ENCODE data around the gene TAB2. TPM values are rescaled to one million over a fixed set of nuclear protein-coding genes. Genes with fewer than 3 reads are reported as not detected.

The TAB2 gene
- total and polyA plus RNA-seq, 9 of the 15 experiments (the other 6 are each of a cell fraction or from before 2014, with no cell fraction given): 9.1 to 38.3 (median 18.6) TPM

DNA sequence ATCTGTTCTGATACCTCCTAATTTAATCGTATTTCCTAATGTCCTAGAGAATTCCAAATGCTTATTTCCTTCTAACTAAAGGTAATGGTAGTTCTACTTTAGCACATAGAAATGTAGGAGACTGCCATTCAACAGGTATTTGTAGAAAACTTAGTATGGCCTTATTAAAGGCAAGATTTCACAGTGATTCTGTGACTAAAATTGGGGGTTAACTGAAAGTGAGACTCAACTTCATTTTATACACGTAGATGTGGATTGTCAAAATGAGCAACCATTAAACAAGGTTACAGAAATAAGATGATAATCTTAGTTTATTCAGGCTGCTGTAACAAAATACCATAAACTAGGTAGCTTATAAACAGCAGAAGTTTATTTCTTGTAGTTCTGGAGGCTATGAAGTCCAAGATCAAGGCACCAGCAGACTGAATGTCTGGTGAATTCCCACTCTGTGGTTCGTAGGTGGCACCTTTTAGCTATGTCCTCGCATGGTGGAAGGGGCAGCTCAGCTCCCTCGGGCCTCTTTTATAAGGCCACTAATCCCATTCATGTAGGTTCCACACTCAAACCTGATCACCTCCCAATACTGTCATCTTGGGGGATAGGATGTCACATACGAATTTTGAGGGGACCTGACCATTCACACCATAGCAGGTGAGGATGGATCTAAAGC is 38.7 kb downstream of the TAB2 start:
- TF ChIP-seq, protein P1, sequence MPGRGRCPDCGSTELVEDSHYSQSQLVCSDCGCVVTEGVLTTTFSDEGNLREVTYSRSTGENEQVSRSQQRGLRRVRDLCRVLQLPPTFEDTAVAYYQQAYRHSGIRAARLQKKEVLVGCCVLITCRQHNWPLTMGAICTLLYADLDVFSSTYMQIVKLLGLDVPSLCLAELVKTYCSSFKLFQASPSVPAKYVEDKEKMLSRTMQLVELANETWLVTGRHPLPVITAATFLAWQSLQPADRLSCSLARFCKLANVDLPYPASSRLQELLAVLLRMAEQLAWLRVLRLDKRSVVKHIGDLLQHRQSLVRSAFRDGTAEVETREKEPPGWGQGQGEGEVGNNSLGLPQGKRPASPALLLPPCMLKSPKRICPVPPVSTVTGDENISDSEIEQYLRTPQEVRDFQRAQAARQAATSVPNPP (IDR thresholded peaks at IDR 0.05; ENCODE audit: borderline replicate concordance, insufficient read depth, insufficient read length): no peak
- no peak for TF ChIP-seq FOXP1 (CRISPR knock-in tag; IDR thresholded peaks at IDR 0.05)
- no peak for TF ChIP-seq ERF (CRISPR knock-in tag; IDR thresholded peaks at IDR 0.05)
- TF ChIP-seq MED1 (CRISPR knock-in tag; IDR thresholded peaks at IDR 0.05; ENCODE audit: borderline replicate concordance): no peak
- TF ChIP-seq MCM3 (IDR thresholded peaks at IDR 0.05): no peak
- peaks cover 6 to 16% of the 10 kb centered on the region in 2 experiments; a peak in 4 of 5 replicates for H3K4me1 ChIP-seq (replicated peaks in 1 of 2; ENCODE audit: control insufficient read depth in 2 of 2, insufficient read depth in 2 of 2, low read length in 2 of 2)
- in situ Hi-C loops (cut with MboI): no loop called here
- 64% methylated on average over 6 of the region's 6 CpGs for WGBS (ENCODE audit: insufficient coverage, low coverage, missing lambda C conversion rate)
- ATAC-seq (no peak), DNase-seq (ENCODE audit: extremely low read depth in 1 of 4, low spot score in 3 of 4) (no peak), FAIRE-seq (no peak)
- H3K4me3 ChIP-seq: no peak overlapping the region
- POLR2A ChIA-PET: no interaction called here
- H4K20me1 ChIP-seq (replicated peaks; ENCODE audit: control insufficient read depth, insufficient read depth, low read length): 0 out of 2 replicates have a peak, but pooled peaks cover 6% of the 10 kb centered on the region
- no peak overlapping the region for H3K4me2 ChIP-seq (ENCODE audit: insufficient read depth, low read length)
- intact Hi-C loops (cut with micrococcal nuclease): loop anchor here (5.0 kb wide), 1 partner anchor 34 kb away; no protein-coding TSS in a partner anchor
- no TSS peak for BruUV-seq (replicated peaks)
- no peak overlapping the region for H2AFZ ChIP-seq (ENCODE audit: low read depth, low read length)
- H3K79me2 ChIP-seq (ENCODE audit: control insufficient read depth, insufficient read depth, low read length): peaks cover 65% of the 10 kb centered on the region
- H3K9me3 ChIP-seq (replicated peaks; ENCODE audit: control insufficient read depth, insufficient read depth, low read depth, low read length): no peaks in the 10 kb centered on the region
- no peak overlapping the region for H3K9ac ChIP-seq (ENCODE audit: insufficient read depth in 1 of 2, low read depth in 2 of 2, low read length in 2 of 2)
- no peaks in the 10 kb centered on the region for H3K9me1 ChIP-seq (ENCODE audit: control insufficient read depth, insufficient read depth, low read length)
- no peaks in the 10 kb centered on the region for H3K27me3 ChIP-seq (ENCODE audit: control insufficient read depth in 2 of 2, insufficient read depth in 2 of 2, low read length in 2 of 2)
- no peaks in the 10 kb centered on the region for H3K36me3 ChIP-seq (ENCODE audit: control insufficient read depth, insufficient read depth, low read length)
- CTCF ChIA-PET (ENCODE audit: low intra/inter-chr PET ratio): interaction anchor here (0.6 kb wide), 1 partner anchor 329 kb away, joined by 3 read pairs; no protein-coding TSS in a partner anchor
- no peak overlapping the region for H3K27ac ChIP-seq (ENCODE audit: extremely low read depth, low read depth, low read length)
